ENCODE results near the gene WBP2.

The WBP2 gene

GRCh38 chr17:75838410-75838809 lies 16.7 kb downstream of the WBP2 start:
- Histone ChIP-seq H3K9me3 (ENCODE audit: low read depth, low read length) (no peaks in the 10 kb centered on the region), H3K9ac (ENCODE audit: insufficient read length) (no peak overlapping the region), H3K27ac (no peak overlapping the region), H3K36me3 (ENCODE audit: insufficient read depth, low read length) (no peaks in the 10 kb centered on the region), H3K4me3 (no peak overlapping the region)
- no peak for DNase-seq (ENCODE audit: low read depth, low spot score)
- TF ChIP-seq FOXP2 (optimal IDR thresholded peaks at IDR 0.05; ENCODE audit: control extremely low read depth, extremely low read length, insufficient read depth) (no peak), EZH2 (IDR thresholded peaks at IDR 0.05) (no peak), POLR2AphosphoS5 (IDR thresholded peaks at IDR 0.05; ENCODE audit: borderline replicate concordance, low read depth, low read length) (no peak)

- no peak overlapping the region for H3K4me3 ChIP-seq
- no peak for DNase-seq (ENCODE audit: low read depth, low spot score)
- H3K27ac ChIP-seq: no peak overlapping the region
- H3K36me3 ChIP-seq (ENCODE audit: insufficient read depth, low read length): no peaks in the 10 kb centered on the region
- no peak overlapping the region for H3K9ac ChIP-seq (ENCODE audit: insufficient read length)
- H3K9me3 ChIP-seq (ENCODE audit: low read depth, low read length): no peaks in the 10 kb centered on the region
- no peak for TF ChIP-seq EZH2 (IDR thresholded peaks at IDR 0.05)
- TF ChIP-seq POLR2AphosphoS5 (IDR thresholded peaks at IDR 0.05; ENCODE audit: borderline replicate concordance, low read depth, low read length): no peak
- TF ChIP-seq FOXP2 (optimal IDR thresholded peaks at IDR 0.05; ENCODE audit: control extremely low read depth, extremely low read length, insufficient read depth): no peak
Measured at GRCh38 chr17:75837899-75838298, 17.2 kb downstream of the WBP2 start.

GRCh38 chr17:75836605-75837004 lies 18.5 kb downstream of the WBP2 start:
- no peak overlapping the region for H3K4me3 ChIP-seq
- H3K27ac ChIP-seq: no peak overlapping the region
- no peak for DNase-seq (ENCODE audit: low read depth, low spot score)
- TF ChIP-seq FOXP2 (optimal IDR thresholded peaks at IDR 0.05; ENCODE audit: control extremely low read depth, extremely low read length, insufficient read depth) (no peak), POLR2AphosphoS5 (IDR thresholded peaks at IDR 0.05; ENCODE audit: borderline replicate concordance, low read depth, low read length) (no peak), EZH2 (IDR thresholded peaks at IDR 0.05) (no peak)
- no peaks in the 10 kb centered on the region for H3K36me3 ChIP-seq (ENCODE audit: insufficient read depth, low read length)
- no peaks in the 10 kb centered on the region for H3K9me3 ChIP-seq (ENCODE audit: low read depth, low read length)
- H3K9ac ChIP-seq (ENCODE audit: insufficient read length): no peak overlapping the region

- H3K36me3 ChIP-seq (ENCODE audit: insufficient read depth, low read length): no peaks in the 10 kb centered on the region
- H3K9me3 ChIP-seq (ENCODE audit: low read depth, low read length): no peaks in the 10 kb centered on the region
- TF ChIP-seq EZH2 (IDR thresholded peaks at IDR 0.05) (no peak), FOXP2 (optimal IDR thresholded peaks at IDR 0.05; ENCODE audit: control extremely low read depth, extremely low read length, insufficient read depth) (no peak), POLR2AphosphoS5 (IDR thresholded peaks at IDR 0.05; ENCODE audit: borderline replicate concordance, low read depth, low read length) (no peak)
- H3K4me3 ChIP-seq: peak overlapping the region; percentile 73
- no peak for DNase-seq (ENCODE audit: low read depth, low spot score)
- H3K9ac ChIP-seq (ENCODE audit: insufficient read length): no peak overlapping the region
- no peak overlapping the region for H3K27ac ChIP-seq
Measured at GRCh38 chr17:75835654-75835987, 19.5 kb downstream of the WBP2 start.

GRCh38 chr17:75834928-75835653 lies 20.0 kb downstream of the WBP2 start:
- TF ChIP-seq FOXP2 (optimal IDR thresholded peaks at IDR 0.05; ENCODE audit: control extremely low read depth, extremely low read length, insufficient read depth) (no peak), EZH2 (IDR thresholded peaks at IDR 0.05) (no peak), POLR2AphosphoS5 (IDR thresholded peaks at IDR 0.05; ENCODE audit: borderline replicate concordance, low read depth, low read length) (no peak)
- H3K4me3 ChIP-seq: peak overlapping the region; percentile 73
- no peaks in the 10 kb centered on the region for H3K9me3 ChIP-seq (ENCODE audit: low read depth, low read length)
- no peak for DNase-seq (ENCODE audit: low read depth, low spot score)
- H3K36me3 ChIP-seq (ENCODE audit: insufficient read depth, low read length): no peaks in the 10 kb centered on the region
- no peak overlapping the region for H3K27ac ChIP-seq
- H3K9ac ChIP-seq (ENCODE audit: insufficient read length): no peak overlapping the region

- Histone ChIP-seq H3K4me3 (no peak overlapping the region), H3K27ac (no peak overlapping the region), H3K9me3 (ENCODE audit: low read depth, low read length) (no peaks in the 10 kb centered on the region), H3K9ac (ENCODE audit: insufficient read length) (no peak overlapping the region), H3K36me3 (ENCODE audit: insufficient read depth, low read length) (no peaks in the 10 kb centered on the region)
- TF ChIP-seq EZH2 (IDR thresholded peaks at IDR 0.05) (no peak), FOXP2 (optimal IDR thresholded peaks at IDR 0.05; ENCODE audit: control extremely low read depth, extremely low read length, insufficient read depth) (no peak), POLR2AphosphoS5 (IDR thresholded peaks at IDR 0.05; ENCODE audit: borderline replicate concordance, low read depth, low read length) (no peak)
- no peak for DNase-seq (ENCODE audit: low read depth, low spot score)
Measured at GRCh38 chr17:75834279-75834920, 20.7 kb downstream of the WBP2 start.

- Histone ChIP-seq H3K4me3 (no peak overlapping the region), H3K36me3 (ENCODE audit: insufficient read depth, low read length) (no peaks in the 10 kb centered on the region), H3K27ac (no peak overlapping the region), H3K9me3 (ENCODE audit: low read depth, low read length) (no peaks in the 10 kb centered on the region), H3K9ac (ENCODE audit: insufficient read length) (no peak overlapping the region)
- no peak for DNase-seq (ENCODE audit: low read depth, low spot score)
- TF ChIP-seq EZH2 (IDR thresholded peaks at IDR 0.05): no peak
- TF ChIP-seq POLR2AphosphoS5 (IDR thresholded peaks at IDR 0.05; ENCODE audit: borderline replicate concordance, low read depth, low read length): no peak
- TF ChIP-seq FOXP2 (optimal IDR thresholded peaks at IDR 0.05; ENCODE audit: control extremely low read depth, extremely low read length, insufficient read depth): no peak
Measured at GRCh38 chr17:75832652-75833400, 22.3 kb downstream of the WBP2 start.

- no peak overlapping the region for H3K4me3 ChIP-seq
- no peak overlapping the region for H3K9ac ChIP-seq (ENCODE audit: insufficient read length)
- no peaks in the 10 kb centered on the region for H3K36me3 ChIP-seq (ENCODE audit: insufficient read depth, low read length)
- H3K9me3 ChIP-seq (ENCODE audit: low read depth, low read length): no peaks in the 10 kb centered on the region
- no peak overlapping the region for H3K27ac ChIP-seq
- TF ChIP-seq EZH2 (IDR thresholded peaks at IDR 0.05): no peak
- no peak for TF ChIP-seq POLR2AphosphoS5 (IDR thresholded peaks at IDR 0.05; ENCODE audit: borderline replicate concordance, low read depth, low read length)
- TF ChIP-seq FOXP2 (optimal IDR thresholded peaks at IDR 0.05; ENCODE audit: control extremely low read depth, extremely low read length, insufficient read depth): no peak
- DNase-seq (ENCODE audit: low read depth, low spot score): no peak
Measured at GRCh38 chr17:75832164-75832651, 22.9 kb downstream of the WBP2 start.

All from SK-N-MC (cell line).